ENCODE results near the gene PNPLA7. TPM values are rescaled to one million over a fixed set of nuclear protein-coding genes. Genes with fewer than 3 reads are reported as not detected.

The PNPLA7 gene
- total RNA-seq, 1 experiment from 2014 or later: 0.90 TPM

- H3K27ac ChIP-seq (ENCODE audit: low read depth, low read length, poor library complexity, severe bottlenecking): no peak overlapping the region
- BruUV-seq (replicated peaks): no TSS peak
- DNase-seq (ENCODE audit: low spot score): no peak
- intact Hi-C loops (cut with micrococcal nuclease; ENCODE audit: unreplicated experiment): no loop called here
- no peaks in the 10 kb centered on the region for H3K27me3 ChIP-seq (replicated peaks; ENCODE audit: insufficient read depth, low read depth, low read length, poor library complexity)
- TF ChIP-seq CTCF (conservative IDR thresholded peaks at IDR 0.05; ENCODE audit: low read depth, low read length) (no peak), EZH2 (IDR thresholded peaks at IDR 0.05; ENCODE audit: borderline replicate concordance, low read depth, low read length, poor library complexity, severe bottlenecking) (no peak)
- H3K36me3 ChIP-seq (ENCODE audit: insufficient read depth, low read length, poor library complexity, severe bottlenecking): peaks cover 11% of the 10 kb centered on the region
- H3K4me3 ChIP-seq (ENCODE audit: low read depth, low read length, poor library complexity, severe bottlenecking): no peak overlapping the region
- no peaks in the 10 kb centered on the region for H3K9me3 ChIP-seq (ENCODE audit: low read depth, low read length, poor library complexity, severe bottlenecking)
- ChIA-PET CTCF (no interaction called here), POLR2A (ENCODE audit: low non-redundant PET) (no interaction called here)
- H3K4me1 ChIP-seq (ENCODE audit: insufficient read depth, low read length, poor library complexity, severe bottlenecking): peaks cover 20% of the 10 kb centered on the region
These were observed 93.3 kb downstream of the PNPLA7 start for GRCh38 chr9:137456864-137457405.

GRCh38 chr9:137456061-137456863, 93.9 kb downstream of the PNPLA7 start:
- TF ChIP-seq EZH2 (IDR thresholded peaks at IDR 0.05; ENCODE audit: borderline replicate concordance, low read depth, low read length, poor library complexity, severe bottlenecking): no peak
- TF ChIP-seq CTCF (conservative IDR thresholded peaks at IDR 0.05; ENCODE audit: low read depth, low read length): no peak
- Histone ChIP-seq H3K4me1 (ENCODE audit: insufficient read depth, low read length, poor library complexity, severe bottlenecking) (peaks cover 20% of the 10 kb centered on the region), H3K4me3 (ENCODE audit: low read depth, low read length, poor library complexity, severe bottlenecking) (no peak overlapping the region), H3K36me3 (ENCODE audit: insufficient read depth, low read length, poor library complexity, severe bottlenecking) (peaks cover 11% of the 10 kb centered on the region), H3K27me3 (replicated peaks; ENCODE audit: insufficient read depth, low read depth, low read length, poor library complexity) (no peaks in the 10 kb centered on the region), H3K27ac (ENCODE audit: low read depth, low read length, poor library complexity, severe bottlenecking) (no peak overlapping the region), H3K9me3 (ENCODE audit: low read depth, low read length, poor library complexity, severe bottlenecking) (no peaks in the 10 kb centered on the region)
- BruUV-seq (replicated peaks): TSS peak; percentile 36
- CTCF ChIA-PET: no interaction called here
- no peak for DNase-seq (ENCODE audit: low spot score)
- POLR2A ChIA-PET (ENCODE audit: low non-redundant PET): no interaction called here
- intact Hi-C loops (cut with micrococcal nuclease; ENCODE audit: unreplicated experiment): no loop called here

- CTCF ChIA-PET: no interaction called here
- Histone ChIP-seq H3K27ac (ENCODE audit: low read depth, low read length, poor library complexity, severe bottlenecking) (no peak overlapping the region), H3K4me1 (ENCODE audit: insufficient read depth, low read length, poor library complexity, severe bottlenecking) (peaks cover 20% of the 10 kb centered on the region), H3K36me3 (ENCODE audit: insufficient read depth, low read length, poor library complexity, severe bottlenecking) (peaks cover 11% of the 10 kb centered on the region), H3K27me3 (replicated peaks; ENCODE audit: insufficient read depth, low read depth, low read length, poor library complexity) (no peaks in the 10 kb centered on the region), H3K9me3 (ENCODE audit: low read depth, low read length, poor library complexity, severe bottlenecking) (no peaks in the 10 kb centered on the region), H3K4me3 (ENCODE audit: low read depth, low read length, poor library complexity, severe bottlenecking) (no peak overlapping the region)
- no TSS peak for BruUV-seq (replicated peaks)
- DNase-seq (ENCODE audit: low spot score): no peak
- POLR2A ChIA-PET (ENCODE audit: low non-redundant PET): no interaction called here
- intact Hi-C loops (cut with micrococcal nuclease; ENCODE audit: unreplicated experiment): no loop called here
- no peak for TF ChIP-seq CTCF (conservative IDR thresholded peaks at IDR 0.05; ENCODE audit: low read depth, low read length)
- TF ChIP-seq EZH2 (IDR thresholded peaks at IDR 0.05; ENCODE audit: borderline replicate concordance, low read depth, low read length, poor library complexity, severe bottlenecking): no peak
These were observed 94.7 kb downstream of the PNPLA7 start for GRCh38 chr9:137455359-137455991.
